ENCODE results near the gene ZNF480.
A peak's percentile ranks its signal among the peaks of the same experiment; 100 is the strongest.
"Not testable (repeated sequence)": the region's sequence is repeated elsewhere in the genome, so short reads cannot be mapped to it uniquely, and the experiment has no call there.

Gene ZNF480

GRCh38 chr19:52297601-52298364, 814 bp downstream of the ZNF480 start:
- H3K36me3 Mint-ChIP-seq (ENCODE audit: low read depth) = peaks cover 67% of the 10 kb centered on the region
- H3K4me1 Mint-ChIP-seq (ENCODE audit: low read depth) = peaks cover 20% of the 10 kb centered on the region
- H3K9me3 Mint-ChIP-seq = peaks cover 38% of the 10 kb centered on the region
- peak overlapping the region; percentile 90 for H3K4me3 Mint-ChIP-seq
- H3K27ac Mint-ChIP-seq = peak overlapping the region; percentile 97
- H3K27me3 Mint-ChIP-seq = no peaks in the 10 kb centered on the region

- H3K9me3 Mint-ChIP-seq = peaks cover 37% of the 10 kb centered on the region
- H3K27ac Mint-ChIP-seq = no peak overlapping the region
- H3K4me1 Mint-ChIP-seq (ENCODE audit: low read depth) = no peaks in the 10 kb centered on the region
- H3K27me3 Mint-ChIP-seq = no peaks in the 10 kb centered on the region
- peaks cover 86% of the 10 kb centered on the region for H3K36me3 Mint-ChIP-seq (ENCODE audit: low read depth)
- no peak overlapping the region for H3K4me3 Mint-ChIP-seq
Observed at GRCh38 chr19:52307275-52307674, 10.3 kb downstream of the ZNF480 start.

GRCh38 chr19:52322429-52322828, 25.5 kb downstream of the ZNF480 start:
- Mint-ChIP-seq H3K36me3 (ENCODE audit: low read depth) (peaks cover 86% of the 10 kb centered on the region), H3K27me3 (no peaks in the 10 kb centered on the region), H3K4me1 (ENCODE audit: low read depth) (no peaks in the 10 kb centered on the region), H3K27ac (no peak overlapping the region), H3K4me3 (no peak overlapping the region), H3K9me3 (peaks cover 69% of the 10 kb centered on the region)

- Mint-ChIP-seq H3K4me3 (no peak overlapping the region), H3K9me3 (peaks cover 32% of the 10 kb centered on the region), H3K27me3 (no peaks in the 10 kb centered on the region), H3K4me1 (ENCODE audit: low read depth) (peaks cover 9% of the 10 kb centered on the region), H3K36me3 (ENCODE audit: low read depth) (peaks cover 32% of the 10 kb centered on the region), H3K27ac (no peak overlapping the region)
Observed at GRCh38 chr19:52331757-52332156, 34.8 kb downstream of the ZNF480 start.

GRCh38 chr19:52335768-52336116, 38.8 kb downstream of the ZNF480 start:
- Mint-ChIP-seq H3K36me3 (ENCODE audit: low read depth) (peaks cover 27% of the 10 kb centered on the region), H3K9me3 (peaks cover 32% of the 10 kb centered on the region), H3K27ac (peak overlapping the region; percentile 86)

GRCh38 chr19:52336117-52336790, 39.3 kb downstream of the ZNF480 start, which contains the start of gene ZNF610:
TSS of gene ZNF610 (plus strand) at chr19:52336243. CDS start at chr19:52349173, 12,930 bp downstream.
- Mint-ChIP-seq H3K27me3 (no peaks in the 10 kb centered on the region), H3K4me3 (peak within 1 kb of the TSS; percentile 88), H3K9me3 (peaks cover 27% of the 10 kb centered on the region), H3K4me1 (ENCODE audit: low read depth) (peaks cover 12% of the 10 kb centered on the region), H3K27ac (peak within 1 kb of the TSS; percentile 86), H3K36me3 (ENCODE audit: low read depth) (peaks cover 27% of the 10 kb centered on the region)

More at GRCh38 chr19:52335768-52336116, 38.8 kb downstream of the ZNF480 start:
- peaks cover 12% of the 10 kb centered on the region for H3K4me1 Mint-ChIP-seq (ENCODE audit: low read depth)
- peak overlapping the region; percentile 88 for H3K4me3 Mint-ChIP-seq
- no peaks in the 10 kb centered on the region for H3K27me3 Mint-ChIP-seq

GRCh38 chr19:52336791-52337381, 39.9 kb downstream of the ZNF480 start:
- H3K27ac Mint-ChIP-seq = peak overlapping the region; percentile 86
- no peaks in the 10 kb centered on the region for H3K27me3 Mint-ChIP-seq
- H3K4me1 Mint-ChIP-seq (ENCODE audit: low read depth) = peaks cover 12% of the 10 kb centered on the region
- H3K36me3 Mint-ChIP-seq (ENCODE audit: low read depth) = peaks cover 24% of the 10 kb centered on the region
- H3K9me3 Mint-ChIP-seq = peaks cover 24% of the 10 kb centered on the region
- peak overlapping the region; percentile 88 for H3K4me3 Mint-ChIP-seq

- not testable (repeated sequence) for H3K27ac Mint-ChIP-seq; H3K9me3 Mint-ChIP-seq; H3K36me3 Mint-ChIP-seq (ENCODE audit: low read depth); H3K4me3 Mint-ChIP-seq; H3K27me3 Mint-ChIP-seq
- peaks cover 12% of the 10 kb centered on the region for H3K4me1 Mint-ChIP-seq (ENCODE audit: low read depth)
Observed at GRCh38 chr19:52339022-52339421, 42.1 kb downstream of the ZNF480 start.

GRCh38 chr19:52343548-52343947, 46.6 kb downstream of the ZNF480 start:
- no peaks in the 10 kb centered on the region for H3K27me3 Mint-ChIP-seq
- H3K4me3 Mint-ChIP-seq = no peak overlapping the region
- no peaks in the 10 kb centered on the region for H3K4me1 Mint-ChIP-seq (ENCODE audit: low read depth)
- H3K9me3 Mint-ChIP-seq = peaks cover 9% of the 10 kb centered on the region
- peaks cover 6% of the 10 kb centered on the region for H3K36me3 Mint-ChIP-seq (ENCODE audit: low read depth)
- H3K27ac Mint-ChIP-seq = no peak overlapping the region

GRCh38 chr19:52345162-52345561, 48.2 kb downstream of the ZNF480 start:
- H3K4me3 Mint-ChIP-seq = no peak overlapping the region
- no peak overlapping the region for H3K27ac Mint-ChIP-seq
- H3K36me3 Mint-ChIP-seq (ENCODE audit: low read depth) = peaks cover 18% of the 10 kb centered on the region
- peaks cover 19% of the 10 kb centered on the region for H3K9me3 Mint-ChIP-seq
- no peaks in the 10 kb centered on the region for H3K4me1 Mint-ChIP-seq (ENCODE audit: low read depth)
- H3K27me3 Mint-ChIP-seq = no peaks in the 10 kb centered on the region

GRCh38 chr19:52351512-52351911, 54.5 kb downstream of the ZNF480 start:
- H3K4me1 Mint-ChIP-seq (ENCODE audit: low read depth) = no peaks in the 10 kb centered on the region
- H3K36me3 Mint-ChIP-seq (ENCODE audit: low read depth) = peaks cover 63% of the 10 kb centered on the region
- H3K9me3 Mint-ChIP-seq = peaks cover 51% of the 10 kb centered on the region
- no peak overlapping the region for H3K4me3 Mint-ChIP-seq
- H3K27ac Mint-ChIP-seq = no peak overlapping the region
- no peaks in the 10 kb centered on the region for H3K27me3 Mint-ChIP-seq

GRCh38 chr19:52366414-52366824, 69.5 kb downstream of the ZNF480 start:
- Mint-ChIP-seq H3K9me3 (peaks cover 32% of the 10 kb centered on the region), H3K27ac (no peak overlapping the region)

GRCh38 chr19:52369559-52370340, 72.8 kb downstream of the ZNF480 start, which contains the start of gene ZNF880:
TSS of gene ZNF880 (plus strand) at chr19:52369923. CDS start at chr19:52369966, 43 bp downstream.
- Mint-ChIP-seq H3K4me3 (peak within 1 kb of the TSS; percentile 87), H3K27me3 (no peaks in the 10 kb centered on the region), H3K4me1 (ENCODE audit: low read depth) (peaks cover 17% of the 10 kb centered on the region), H3K36me3 (ENCODE audit: low read depth) (peaks cover 76% of the 10 kb centered on the region), H3K27ac (peak within 1 kb of the TSS; percentile 92), H3K9me3 (peaks cover 40% of the 10 kb centered on the region)

More at GRCh38 chr19:52366414-52366824, 69.5 kb downstream of the ZNF480 start:
- H3K4me3 Mint-ChIP-seq = no peak overlapping the region
- no peaks in the 10 kb centered on the region for H3K27me3 Mint-ChIP-seq
- H3K4me1 Mint-ChIP-seq (ENCODE audit: low read depth) = peaks cover 17% of the 10 kb centered on the region
- H3K36me3 Mint-ChIP-seq (ENCODE audit: low read depth) = peaks cover 71% of the 10 kb centered on the region

GRCh38 chr19:52370341-52370710, 73.4 kb downstream of the ZNF480 start:
- Mint-ChIP-seq H3K9me3 (peaks cover 41% of the 10 kb centered on the region), H3K27ac (peak overlapping the region; percentile 92), H3K36me3 (ENCODE audit: low read depth) (peaks cover 75% of the 10 kb centered on the region), H3K4me3 (peak overlapping the region; percentile 87), H3K27me3 (no peaks in the 10 kb centered on the region), H3K4me1 (ENCODE audit: low read depth) (peaks cover 17% of the 10 kb centered on the region)
